Renal cortical epithelial cell (primary cell): ENCODE results near the gene COLEC11. TPM values are rescaled to one million over a fixed set of nuclear protein-coding genes. Genes with fewer than 3 reads are reported as not detected.
"Not testable (repeated sequence)": the region's sequence is repeated elsewhere in the genome, so short reads cannot be mapped to it uniquely, and the experiment has no call there.

ENCODE experiments used
- DNase-seq: peaks from one replicate; pipeline ENCODE4 v3.0.0-alpha.2; 2011; ENCODE audit warnings: low read depth
- total RNA-seq: library from RNA; depleted of rRNA; stranded (reverse); fragments of >200 nt; gene quantifications from 2 replicates; pipeline ENCODE4 v1.2.3, GENCODE V29; 2014

The COLEC11 gene
- total RNA-seq, 1 donor from 2014 or later, result not detected

DNA sequence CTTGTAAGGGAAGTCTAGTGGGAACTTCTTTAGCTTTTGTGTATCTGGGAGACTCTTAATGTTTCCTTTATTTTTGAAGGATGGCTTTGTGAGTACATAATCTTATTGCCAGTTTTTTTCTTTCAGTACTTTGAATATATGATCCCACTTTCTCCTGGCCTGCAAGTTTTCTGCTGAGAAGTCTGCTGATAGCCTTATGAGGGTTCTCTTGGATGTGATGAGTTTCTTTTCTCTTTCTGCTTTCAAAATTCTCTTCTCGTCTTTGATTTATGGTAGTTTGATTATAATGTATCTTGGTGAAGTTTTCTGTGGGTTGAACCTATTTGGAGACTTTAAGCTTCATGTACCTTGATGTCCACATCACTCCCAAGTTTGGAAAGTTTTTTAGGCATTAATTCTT is 28.1 kb downstream of the COLEC11 start:
- no peak for DNase-seq

GRCh38 chr2:3624059-3624794 is 29.3 kb downstream of the COLEC11 start:
- no peak for DNase-seq

DNA sequence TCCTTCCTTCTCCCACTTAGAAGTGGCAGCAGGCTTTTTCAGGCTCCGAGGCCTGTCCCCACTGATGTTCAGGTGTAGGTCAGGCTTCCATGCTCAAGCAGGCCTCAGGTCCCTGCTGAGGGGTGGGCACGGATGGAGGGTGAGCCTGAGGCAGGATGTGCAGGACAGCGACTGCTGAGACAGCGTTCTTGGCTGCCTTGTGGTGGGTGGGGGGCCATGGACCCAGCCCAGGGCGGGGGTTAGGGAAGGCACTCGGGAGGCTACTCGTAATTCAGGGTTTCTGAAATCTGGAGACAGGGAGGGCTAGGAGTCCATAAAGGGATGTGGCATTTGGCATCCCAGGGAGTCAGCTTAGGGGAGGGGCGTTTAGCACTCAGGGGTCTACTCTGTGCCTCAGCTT is 30.3 kb downstream of the COLEC11 start:
- DNase-seq, result no peak

- no peak for DNase-seq
Measured at GRCh38 chr2:3626118-3626811, 31.4 kb downstream of the COLEC11 start.

DNA sequence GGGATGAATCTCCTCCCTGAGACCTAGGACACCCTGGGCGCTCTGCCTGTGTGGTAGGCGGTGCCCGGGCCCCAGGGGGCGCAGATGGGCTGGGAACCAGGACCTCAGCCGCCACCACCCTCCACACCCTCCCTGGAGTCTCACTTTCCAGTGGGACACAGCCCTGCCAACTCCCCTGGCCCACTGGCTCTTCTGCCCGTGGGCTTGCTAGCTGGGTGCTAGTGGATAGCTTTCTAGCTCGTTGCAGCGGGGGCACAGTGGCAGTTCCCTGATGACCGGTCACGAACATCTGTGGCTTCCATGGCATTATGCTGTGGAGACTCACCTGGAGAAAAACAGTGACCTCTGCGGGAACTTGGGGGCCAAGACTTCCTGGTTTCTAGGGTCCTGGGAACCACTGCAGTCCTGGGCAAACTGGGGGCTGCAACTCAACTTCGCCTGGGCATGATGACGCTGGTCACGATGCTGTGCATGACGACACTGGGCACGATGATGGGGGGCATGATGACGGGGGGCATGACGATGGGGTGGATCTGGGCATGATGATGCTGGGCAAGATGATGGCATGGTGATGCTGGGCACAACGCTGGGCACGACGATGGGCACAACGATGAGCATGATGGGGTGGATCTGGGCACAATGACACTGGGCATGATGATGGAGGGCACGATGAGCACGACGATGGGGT is 32.0 kb downstream of the COLEC11 start:
- DNase-seq, result no peak

GRCh38 chr2:3627500-3628100 is 32.7 kb downstream of the COLEC11 start:
- DNase-seq, result no peak

DNA sequence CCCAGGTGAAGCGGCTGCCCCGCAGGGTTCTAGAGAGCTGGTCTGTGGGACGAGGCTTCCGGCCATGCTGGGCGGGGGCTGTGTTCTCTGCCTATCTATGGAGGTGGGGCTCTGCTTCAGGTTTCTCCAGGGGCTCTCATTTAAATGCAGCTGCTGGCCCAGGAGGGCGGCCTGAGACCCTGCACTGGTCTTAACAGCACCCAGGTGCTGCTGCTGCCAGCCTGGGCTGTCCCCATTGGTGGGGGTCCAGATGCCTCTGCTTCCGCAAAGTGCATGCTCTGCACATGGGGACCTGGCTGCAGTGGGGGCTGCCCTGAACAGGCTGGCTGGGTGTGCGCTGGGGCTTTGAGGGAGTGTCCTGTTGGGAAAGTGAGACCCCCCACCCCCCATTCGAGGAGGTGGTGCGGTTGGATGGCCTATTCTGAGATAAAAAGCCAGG is 33.3 kb downstream of the COLEC11 start:
- DNase-seq, result no peak

- no peak for DNase-seq
Measured at GRCh38 chr2:3628800-3629199, 33.9 kb downstream of the COLEC11 start.

GRCh38 chr2:3630631-3631030 is 35.7 kb downstream of the COLEC11 start:
- no peak for DNase-seq

- DNase-seq, result no peak
Measured at GRCh38 chr2:3631161-3631850, 36.4 kb downstream of the COLEC11 start.

- DNase-seq, result no peak
Measured at GRCh38 chr2:3631851-3632659, 37.1 kb downstream of the COLEC11 start.

DNA sequence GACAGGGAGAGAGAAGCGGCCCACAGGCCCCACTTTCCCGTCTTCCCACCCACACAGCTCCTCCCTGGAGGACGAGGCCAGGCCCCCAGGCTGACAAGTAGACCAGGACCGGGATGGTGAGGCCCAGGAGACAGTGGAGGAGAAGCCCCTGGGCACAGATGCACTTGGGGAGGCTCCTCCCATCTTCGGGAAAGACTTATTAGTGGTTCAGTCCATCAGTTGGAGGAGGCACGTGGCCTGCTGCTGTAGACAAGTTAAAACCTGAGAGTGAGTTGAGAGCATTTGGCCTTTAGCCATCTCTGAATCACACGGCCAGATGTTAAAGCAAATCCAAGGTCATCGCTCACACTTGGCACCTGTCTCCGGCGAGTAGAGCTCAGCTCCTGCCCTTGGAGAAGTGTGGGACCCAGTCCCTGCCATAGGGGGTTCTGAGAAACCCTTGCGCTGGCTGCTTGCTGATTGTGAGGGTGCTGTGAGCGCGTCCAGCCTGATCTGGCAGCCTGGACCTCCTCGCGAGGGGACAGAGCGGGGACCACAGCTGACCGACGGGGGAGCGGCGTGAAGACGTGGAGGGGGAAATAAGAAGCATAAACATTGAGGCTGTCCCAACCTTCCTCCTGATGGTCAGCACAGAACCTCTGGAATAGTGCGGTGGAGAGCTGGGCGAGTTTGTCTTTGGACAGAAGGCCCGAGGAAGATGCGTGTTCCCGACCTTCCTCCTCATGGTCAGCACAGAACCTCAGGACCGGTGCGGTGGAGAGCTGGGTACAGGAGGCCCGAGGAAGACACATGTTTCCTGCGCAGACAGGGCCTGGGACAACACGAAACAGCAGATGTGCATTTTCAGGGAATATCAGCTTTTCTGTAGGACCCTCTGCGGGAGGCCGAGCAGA is 38.4 kb downstream of the COLEC11 start:
- no peak for DNase-seq

- no peak for DNase-seq
Measured at GRCh38 chr2:3633982-3634595, 39.2 kb downstream of the COLEC11 start.

DNA sequence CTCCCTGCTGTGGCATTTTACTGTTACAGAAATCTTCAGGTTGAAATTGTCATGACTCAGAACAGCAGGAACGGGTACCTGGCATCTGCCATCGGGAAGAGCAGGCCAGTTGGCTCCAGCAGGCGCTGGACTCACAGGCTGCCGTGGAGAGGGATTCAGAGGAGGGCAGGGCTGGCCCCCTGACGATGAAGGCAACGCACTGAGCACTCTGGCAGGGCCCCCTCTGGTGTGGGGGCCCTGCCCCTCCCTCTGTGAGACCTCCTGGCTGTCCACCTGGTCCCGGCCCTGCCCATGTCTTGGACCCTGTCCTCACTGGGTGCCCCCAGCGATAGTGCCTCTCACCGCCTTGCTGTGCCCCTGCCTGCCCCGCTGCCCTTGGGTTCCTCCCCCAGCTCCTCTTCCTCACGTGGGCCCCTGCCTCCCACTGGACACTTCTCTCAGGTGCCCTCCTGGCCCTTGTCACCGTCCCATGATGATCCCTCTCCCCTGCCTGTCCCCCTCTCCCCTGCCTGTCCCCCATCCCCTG is 39.7 kb downstream of the COLEC11 start:
- no peak for DNase-seq

DNA sequence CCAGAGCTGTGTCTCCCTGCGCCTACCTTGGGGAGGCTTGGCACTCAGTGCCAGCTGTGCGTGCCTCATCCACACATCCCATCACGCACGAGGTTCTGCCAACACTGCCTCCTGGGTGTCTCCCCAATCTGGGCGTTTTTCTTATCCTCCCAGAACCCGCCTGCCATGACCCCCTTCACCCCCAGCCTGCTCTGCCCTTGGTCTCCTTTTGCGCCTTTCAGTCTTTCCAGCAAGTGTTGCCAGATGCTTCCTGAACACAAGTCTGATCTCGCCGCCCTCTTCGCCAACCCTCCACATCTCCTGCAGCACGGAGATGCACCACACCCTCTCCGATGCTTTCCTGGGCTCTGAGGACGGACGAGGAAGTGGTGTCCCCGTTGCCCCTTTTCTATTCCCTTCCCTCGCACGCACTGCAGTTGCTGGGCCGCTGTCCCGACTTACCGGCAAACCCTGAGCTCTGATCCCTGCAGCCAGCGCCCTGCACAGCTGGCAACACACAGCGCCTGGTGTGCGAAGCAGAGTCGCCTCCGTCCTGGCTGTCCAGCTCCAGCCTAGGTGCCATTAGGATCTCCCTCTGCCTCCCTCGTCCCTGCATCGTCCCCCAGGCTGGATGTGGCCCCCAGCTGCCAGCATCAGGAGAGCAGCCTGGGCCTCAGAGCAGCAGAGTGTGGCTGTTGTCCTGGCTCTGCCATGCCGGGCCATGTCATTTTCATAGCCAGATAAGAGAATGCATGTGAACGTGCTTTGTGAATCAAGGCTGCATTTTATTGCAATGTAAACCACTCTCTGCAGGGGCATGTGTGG is 40.5 kb downstream of the COLEC11 start:
- no peak for DNase-seq

GRCh38 chr2:3635975-3636327 is 41.0 kb downstream of the COLEC11 start:
- DNase-seq, result not testable (repeated sequence)

- no peak for DNase-seq
Measured at GRCh38 chr2:3636586-3637310, 41.8 kb downstream of the COLEC11 start.

DNA sequence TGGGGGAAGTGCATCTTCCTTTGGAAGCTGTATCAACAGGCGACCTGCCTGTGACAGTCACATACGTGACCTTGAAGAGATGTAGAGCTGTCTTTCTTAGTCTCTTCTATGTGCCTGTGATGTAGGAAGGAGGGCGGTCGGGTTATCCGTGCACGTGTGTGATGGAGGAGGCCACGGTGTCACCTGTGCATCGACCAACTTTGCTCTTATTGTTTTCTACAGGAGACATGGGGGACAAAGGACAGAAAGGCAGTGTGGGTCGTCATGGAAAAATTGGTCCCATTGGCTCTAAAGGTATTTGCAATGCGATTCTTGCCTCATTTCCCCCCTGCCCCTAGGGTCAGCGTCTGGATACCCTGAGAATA is 42.4 kb downstream of the COLEC11 start:
- DNase-seq, result no peak
